ENCODE data around the gene DAPP1. TPM values are rescaled to one million over a fixed set of nuclear protein-coding genes. Genes with fewer than 3 reads are reported as not detected.
A peak's percentile ranks its signal among the peaks of the same experiment; 100 is the strongest.

The DAPP1 gene
- total RNA-seq, 1 experiment from 2014 or later = not detected

DNA sequence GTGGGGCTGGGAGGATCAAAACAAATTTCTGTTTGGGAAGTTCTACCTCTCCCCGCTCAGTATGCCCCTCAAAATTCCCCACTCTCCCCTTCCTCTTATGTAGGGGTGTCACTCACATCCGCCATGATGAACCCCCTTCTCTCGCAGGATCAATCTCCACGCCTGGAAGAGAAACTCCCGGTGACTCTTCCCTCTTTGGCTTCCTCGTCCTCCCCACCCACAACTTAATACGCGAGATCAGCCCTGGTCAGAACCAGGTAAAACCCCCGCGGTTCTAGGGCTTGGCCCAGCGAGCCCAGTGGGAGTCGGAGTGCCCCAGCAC, 77.2 kb downstream of the DAPP1 start:
- TF ChIP-seq, protein P1, sequence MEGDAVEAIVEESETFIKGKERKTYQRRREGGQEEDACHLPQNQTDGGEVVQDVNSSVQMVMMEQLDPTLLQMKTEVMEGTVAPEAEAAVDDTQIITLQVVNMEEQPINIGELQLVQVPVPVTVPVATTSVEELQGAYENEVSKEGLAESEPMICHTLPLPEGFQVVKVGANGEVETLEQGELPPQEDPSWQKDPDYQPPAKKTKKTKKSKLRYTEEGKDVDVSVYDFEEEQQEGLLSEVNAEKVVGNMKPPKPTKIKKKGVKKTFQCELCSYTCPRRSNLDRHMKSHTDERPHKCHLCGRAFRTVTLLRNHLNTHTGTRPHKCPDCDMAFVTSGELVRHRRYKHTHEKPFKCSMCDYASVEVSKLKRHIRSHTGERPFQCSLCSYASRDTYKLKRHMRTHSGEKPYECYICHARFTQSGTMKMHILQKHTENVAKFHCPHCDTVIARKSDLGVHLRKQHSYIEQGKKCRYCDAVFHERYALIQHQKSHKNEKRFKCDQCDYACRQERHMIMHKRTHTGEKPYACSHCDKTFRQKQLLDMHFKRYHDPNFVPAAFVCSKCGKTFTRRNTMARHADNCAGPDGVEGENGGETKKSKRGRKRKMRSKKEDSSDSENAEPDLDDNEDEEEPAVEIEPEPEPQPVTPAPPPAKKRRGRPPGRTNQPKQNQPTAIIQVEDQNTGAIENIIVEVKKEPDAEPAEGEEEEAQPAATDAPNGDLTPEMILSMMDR (conservative IDR thresholded peaks at IDR 0.05; ENCODE audit: low read depth, low read length) = no peak
- no peak for TF ChIP-seq EZH2 (IDR thresholded peaks at IDR 0.05; ENCODE audit: borderline replicate concordance, low read depth, low read length, poor library complexity, severe bottlenecking)
- peak overlapping the region; percentile 98 for H3K4me3 ChIP-seq (ENCODE audit: low read depth, low read length, poor library complexity, severe bottlenecking)
- ChIA-PET POLR2A (ENCODE audit: low non-redundant PET) (interaction anchor here (1.1 kb wide), 1 partner anchor 57 kb away, joined by 4 read pairs; the partner anchor contains the start of gene H2AZ1), CTCF (no interaction called here)
- BruUV-seq (replicated peaks) = no TSS peak
- intact Hi-C loops (cut with micrococcal nuclease; ENCODE audit: unreplicated experiment) = no loop called here
- H3K4me1 ChIP-seq (ENCODE audit: insufficient read depth, low read length, poor library complexity, severe bottlenecking) = peaks cover 13% of the 10 kb centered on the region
- peak overlapping the region; percentile 83 for H3K27ac ChIP-seq (ENCODE audit: low read depth, low read length, poor library complexity, severe bottlenecking)
- no peaks in the 10 kb centered on the region for H3K36me3 ChIP-seq (ENCODE audit: insufficient read depth, low read length, poor library complexity, severe bottlenecking)
- no peaks in the 10 kb centered on the region for H3K9me3 ChIP-seq (ENCODE audit: low read depth, low read length, poor library complexity, severe bottlenecking)
- no peaks in the 10 kb centered on the region for H3K27me3 ChIP-seq (replicated peaks; ENCODE audit: insufficient read depth, low read depth, low read length, poor library complexity)
- peak; percentile 2 for DNase-seq (ENCODE audit: low spot score)

- Histone ChIP-seq H3K27ac (ENCODE audit: low read depth, low read length, poor library complexity, severe bottlenecking) (peak within 1 kb of the TSS; percentile 83), H3K27me3 (replicated peaks; ENCODE audit: insufficient read depth, low read depth, low read length, poor library complexity) (no peaks in the 10 kb centered on the region), H3K4me1 (ENCODE audit: insufficient read depth, low read length, poor library complexity, severe bottlenecking) (peaks cover 13% of the 10 kb centered on the region), H3K4me3 (ENCODE audit: low read depth, low read length, poor library complexity, severe bottlenecking) (peak within 1 kb of the TSS; percentile 98), H3K9me3 (ENCODE audit: low read depth, low read length, poor library complexity, severe bottlenecking) (no peaks in the 10 kb centered on the region), H3K36me3 (ENCODE audit: insufficient read depth, low read length, poor library complexity, severe bottlenecking) (no peaks in the 10 kb centered on the region)
- peak; percentile 95 for DNase-seq (ENCODE audit: low spot score)
- CTCF ChIA-PET = interaction anchor here (0.6 kb wide), 1 partner anchor 49 kb away, joined by 3 read pairs; no protein-coding TSS in a partner anchor
- intact Hi-C loops (cut with micrococcal nuclease; ENCODE audit: unreplicated experiment) = no loop called here
- POLR2A ChIA-PET (ENCODE audit: low non-redundant PET) = interaction anchor here (0.6 to 1.1 kb wide), 3 partner anchors 54 to 595 kb away, joined by 4 to 6 read pairs (median 5); partner anchors contain the start of gene H2AZ1
- TF ChIP-seq, protein P1 (conservative IDR thresholded peaks at IDR 0.05; ENCODE audit: low read depth, low read length) = no peak
- TF ChIP-seq EZH2 (IDR thresholded peaks at IDR 0.05; ENCODE audit: borderline replicate concordance, low read depth, low read length, poor library complexity, severe bottlenecking) = no peak
- BruUV-seq (replicated peaks) = TSS peak; percentile 95
These were observed 77.8 kb downstream of the DAPP1 start, which contains the start of gene LAMTOR3 for GRCh38 chr4:99894161-99894997. Gene LAMTOR3 (minus strand): TSS chr4:99894427. CDS start chr4:99893963, 464 bp downstream.

DNA sequence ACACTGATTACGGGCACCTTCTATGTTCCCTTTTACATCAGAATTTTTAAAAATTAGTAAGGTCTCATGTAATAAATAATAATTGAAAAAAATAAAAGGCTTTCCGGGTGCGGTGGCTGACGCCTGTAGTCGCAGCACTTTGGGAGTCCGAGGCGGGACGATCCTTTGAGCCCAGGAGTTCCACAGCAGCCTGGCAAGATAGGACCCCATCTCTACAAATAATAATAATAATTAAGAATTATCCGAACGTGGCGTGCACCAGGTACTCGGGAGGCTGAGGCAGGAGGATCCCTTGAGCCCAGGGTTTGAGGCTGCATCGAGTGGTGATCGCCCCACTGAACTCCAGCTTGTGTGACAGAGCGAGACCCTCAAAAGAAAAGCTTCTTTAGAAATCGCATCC, 78.4 kb downstream of the DAPP1 start:
- no peak for DNase-seq (ENCODE audit: low spot score)
- H3K27me3 ChIP-seq (replicated peaks; ENCODE audit: insufficient read depth, low read depth, low read length, poor library complexity) = no peaks in the 10 kb centered on the region
- no peaks in the 10 kb centered on the region for H3K36me3 ChIP-seq (ENCODE audit: insufficient read depth, low read length, poor library complexity, severe bottlenecking)
- H3K4me1 ChIP-seq (ENCODE audit: insufficient read depth, low read length, poor library complexity, severe bottlenecking) = peaks cover 13% of the 10 kb centered on the region
- no TSS peak for BruUV-seq (replicated peaks)
- H3K9me3 ChIP-seq (ENCODE audit: low read depth, low read length, poor library complexity, severe bottlenecking) = no peaks in the 10 kb centered on the region
- intact Hi-C loops (cut with micrococcal nuclease; ENCODE audit: unreplicated experiment) = loop anchor here (1.0 kb wide), 1 partner anchor 12 kb away; no protein-coding TSS in a partner anchor
- ChIA-PET CTCF (interaction anchor here (0.6 kb wide), 1 partner anchor 49 kb away, joined by 3 read pairs; no protein-coding TSS in a partner anchor), POLR2A (ENCODE audit: low non-redundant PET) (interaction anchor here (0.6 to 1.1 kb wide), 3 partner anchors 54 to 595 kb away, joined by 4 to 6 read pairs (median 5); partner anchors contain the start of gene H2AZ1)
- H3K27ac ChIP-seq (ENCODE audit: low read depth, low read length, poor library complexity, severe bottlenecking) = peak overlapping the region; percentile 68
- H3K4me3 ChIP-seq (ENCODE audit: low read depth, low read length, poor library complexity, severe bottlenecking) = peak overlapping the region; percentile 98
- no peak for TF ChIP-seq EZH2 (IDR thresholded peaks at IDR 0.05; ENCODE audit: borderline replicate concordance, low read depth, low read length, poor library complexity, severe bottlenecking)
- TF ChIP-seq, protein P1 (conservative IDR thresholded peaks at IDR 0.05; ENCODE audit: low read depth, low read length) = no peak
